Fibroblast of lung (primary cell): ENCODE results near the gene TMTC2. TPM values are rescaled to one million over a fixed set of nuclear protein-coding genes. Genes with fewer than 3 reads are reported as not detected.

Source experiments
- DNase-seq, 2 donors: peaks; one replicate each; pipeline versions ENCODE4 v3.0.0 to v3.0.0-alpha.2; 2010; ENCODE audit warnings: low read depth in 2 of 2
- H2AFZ ChIP-seq: 2 replicates; pipeline ENCODE4 v1.5.1; 2012; ENCODE audit warnings: low read length, control low read depth, inconsistent platforms
- H3K27ac ChIP-seq: 2 replicates; pipeline ENCODE4 v1.5.1; 2011; ENCODE audit warnings: low read length, control low read depth; ENCODE audit not compliant: insufficient read depth
- H3K27me3 ChIP-seq: 2 replicates; pipeline ENCODE4 v1.5.1; 2011; ENCODE audit warnings: mild to moderate bottlenecking, low read length; ENCODE audit not compliant: control insufficient read depth, insufficient read depth
- H3K36me3 ChIP-seq: 2 replicates; pipeline ENCODE4 v1.5.1; 2011; ENCODE audit warnings: low read length; ENCODE audit not compliant: control insufficient read depth, insufficient read depth
- H3K4me1 ChIP-seq: 2 replicates; pipeline ENCODE4 v1.5.1; 2011; ENCODE audit warnings: low read length; ENCODE audit not compliant: control insufficient read depth, insufficient read depth; ENCODE audit errors: extremely low read depth
- H3K4me2 ChIP-seq: 2 replicates; pipeline ENCODE4 v1.5.1; 2011; ENCODE audit warnings: low read length, control low read depth; ENCODE audit not compliant: insufficient read depth; ENCODE audit errors: extremely low read depth
- H3K4me3 ChIP-seq, 4 experiments: fragments of 200-600 bp in 1 of 4; sonication (generic) in 1 of 4; replicated peaks in 1 of 4; 2 replicates each; pipeline ENCODE4 v1.5.1; 2011 to 2016; ENCODE audit warnings: low read length in 4 of 4, low read depth in 3 of 4, mild to moderate bottlenecking in 3 of 4, control low read depth in 2 of 4, inconsistent platforms in 1 of 4, mixed read lengths in 1 of 4; ENCODE audit not compliant: insufficient read depth in 1 of 4; ENCODE audit errors: control extremely low read depth in 1 of 4
- H3K79me2 ChIP-seq: 2 replicates; pipeline ENCODE4 v1.5.1; 2012; ENCODE audit warnings: mild to moderate bottlenecking, low read length, inconsistent platforms; ENCODE audit not compliant: control insufficient read depth, insufficient read depth
- H3K9ac ChIP-seq: 2 replicates; pipeline ENCODE4 v1.5.1; 2011; ENCODE audit warnings: mild to moderate bottlenecking, low read length, control low read depth; ENCODE audit not compliant: insufficient read depth
- H3K9me3 ChIP-seq: 2 replicates; pipeline ENCODE4 v1.5.1; 2012; ENCODE audit warnings: low read depth, low read length; ENCODE audit not compliant: control insufficient read depth, insufficient read depth
- H4K20me1 ChIP-seq: 2 replicates; pipeline ENCODE4 v1.5.1; 2011; ENCODE audit warnings: low read length; ENCODE audit not compliant: control insufficient read depth, insufficient read depth; ENCODE audit errors: extremely low read depth
- EZH2 ChIP-seq: IDR thresholded peaks from 2 replicates; pipeline ENCODE4 v1.5.1; 2012; ENCODE audit warnings: low read length, control low read depth, mild to moderate bottlenecking; ENCODE audit errors: missing control alignments
- polyA plus RNA-seq, 2 donors: library from polyadenylated mRNA; depleted of rRNA in 1 of 2; stranded (reverse) in 1 of 2; unstranded in 1 of 2; fragments of >200 nt; gene quantifications; 2 replicates each; pipeline ENCODE4 v1.2.1, GENCODE V29; 2011 to 2012; ENCODE audit warnings: missing spikeins in 1 of 2
- total RNA-seq: library from RNA; depleted of rRNA; stranded (reverse); fragments of >200 nt; gene quantifications from 2 replicates; pipeline ENCODE4 v1.2.1, GENCODE V29; 2014
- TF ChIP-seq, protein P1 (sequence below), 2 donors: IDR thresholded peaks in 1 of 2; conservative IDR thresholded peaks in 1 of 2; 1 replicate in 1 of 2; 2 replicates in 1 of 2; pipeline ENCODE4 v1.5.1; 2011 to 2012; ENCODE audit warnings: low read length in 2 of 2, control low read depth in 1 of 2, inconsistent platforms in 1 of 2, low read depth in 1 of 2, mild to moderate bottlenecking in 1 of 2

Gene TMTC2
- total and polyA plus RNA-seq, 2 donors (not counting 1 experiment from before 2014, with no cell fraction given): 3.5 to 9.7 TPM

DNA sequence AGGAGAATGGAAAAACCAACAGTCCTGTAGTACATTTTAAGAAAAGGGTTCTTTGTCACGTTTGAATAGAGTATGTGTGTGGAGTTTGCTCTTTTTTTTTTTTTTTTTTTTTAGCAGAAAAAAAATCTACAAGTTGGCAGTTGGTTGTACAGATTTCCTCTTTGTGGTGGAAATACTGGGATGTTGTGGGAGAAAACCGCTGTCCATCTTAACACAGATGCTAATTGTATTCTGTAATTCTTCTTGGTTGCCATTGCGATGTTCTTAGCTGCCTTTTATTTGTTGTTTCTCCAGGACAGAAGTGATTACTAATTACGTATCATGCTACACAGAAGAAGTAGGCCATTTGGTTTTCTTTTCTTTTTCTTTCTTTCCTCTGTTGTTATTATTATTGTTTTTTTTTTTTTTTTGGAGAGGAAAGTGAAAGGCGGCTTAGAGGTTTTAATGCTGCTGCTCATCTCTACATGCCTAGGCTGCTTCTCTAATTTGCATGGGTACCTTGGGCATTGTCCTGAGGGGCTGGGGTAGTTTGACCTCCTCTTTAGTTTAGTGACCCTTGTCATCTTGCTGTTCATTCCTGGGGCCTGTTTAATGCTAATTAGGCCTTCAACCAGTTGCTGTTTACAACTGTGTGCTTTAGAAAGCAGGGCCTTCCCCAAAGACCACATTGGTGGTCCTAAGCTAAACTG is 94.7 kb downstream of the TMTC2 start:
- no peaks in the 10 kb centered on the region for H3K79me2 ChIP-seq
- H3K4me3 ChIP-seq: no peak overlapping the region
- no peak overlapping the region for H2AFZ ChIP-seq
- H4K20me1 ChIP-seq: no peaks in the 10 kb centered on the region
- H3K36me3 ChIP-seq: no peaks in the 10 kb centered on the region
- H3K27me3 ChIP-seq: no peaks in the 10 kb centered on the region
- DNase-seq: peak in 1 of 2 donors; percentile 55
- H3K9ac ChIP-seq: no peak overlapping the region
- H3K27ac ChIP-seq: no peak overlapping the region
- no peaks in the 10 kb centered on the region for H3K4me1 ChIP-seq
- no peak overlapping the region for H3K4me2 ChIP-seq
- no peaks in the 10 kb centered on the region for H3K9me3 ChIP-seq
- no peak for TF ChIP-seq EZH2
- TF ChIP-seq, protein P1, sequence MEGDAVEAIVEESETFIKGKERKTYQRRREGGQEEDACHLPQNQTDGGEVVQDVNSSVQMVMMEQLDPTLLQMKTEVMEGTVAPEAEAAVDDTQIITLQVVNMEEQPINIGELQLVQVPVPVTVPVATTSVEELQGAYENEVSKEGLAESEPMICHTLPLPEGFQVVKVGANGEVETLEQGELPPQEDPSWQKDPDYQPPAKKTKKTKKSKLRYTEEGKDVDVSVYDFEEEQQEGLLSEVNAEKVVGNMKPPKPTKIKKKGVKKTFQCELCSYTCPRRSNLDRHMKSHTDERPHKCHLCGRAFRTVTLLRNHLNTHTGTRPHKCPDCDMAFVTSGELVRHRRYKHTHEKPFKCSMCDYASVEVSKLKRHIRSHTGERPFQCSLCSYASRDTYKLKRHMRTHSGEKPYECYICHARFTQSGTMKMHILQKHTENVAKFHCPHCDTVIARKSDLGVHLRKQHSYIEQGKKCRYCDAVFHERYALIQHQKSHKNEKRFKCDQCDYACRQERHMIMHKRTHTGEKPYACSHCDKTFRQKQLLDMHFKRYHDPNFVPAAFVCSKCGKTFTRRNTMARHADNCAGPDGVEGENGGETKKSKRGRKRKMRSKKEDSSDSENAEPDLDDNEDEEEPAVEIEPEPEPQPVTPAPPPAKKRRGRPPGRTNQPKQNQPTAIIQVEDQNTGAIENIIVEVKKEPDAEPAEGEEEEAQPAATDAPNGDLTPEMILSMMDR (conservative IDR thresholded peaks at IDR 0.05 in 1 of 2, IDR thresholded peaks at IDR 0.05 in 1 of 2; ENCODE audit: low read depth in 1 of 2, low read length in 2 of 2): no peak

DNA sequence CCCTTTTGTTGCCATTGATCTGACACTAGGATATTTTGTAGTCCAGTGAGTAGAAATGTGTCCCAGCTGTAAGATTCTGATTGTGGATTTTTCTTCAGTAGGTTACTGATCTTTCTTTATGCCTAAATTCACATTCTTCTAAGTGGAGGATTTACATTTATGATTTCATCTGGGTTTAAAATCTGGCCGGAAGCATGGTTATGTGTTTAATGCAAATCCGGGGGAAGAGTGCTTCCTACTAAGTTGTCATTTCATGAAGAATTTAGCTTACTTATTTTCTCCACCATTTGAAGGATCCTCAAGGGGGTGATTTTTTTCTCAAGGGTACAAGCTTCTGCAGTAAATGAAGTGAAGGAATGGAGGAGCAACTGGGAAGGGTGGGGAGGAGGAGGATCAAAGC is 96.7 kb downstream of the TMTC2 start:
- Histone ChIP-seq H3K9ac (no peak overlapping the region), H3K4me1 (no peaks in the 10 kb centered on the region), H3K36me3 (no peaks in the 10 kb centered on the region), H3K27ac (no peak overlapping the region), H3K27me3 (no peaks in the 10 kb centered on the region), H4K20me1 (no peaks in the 10 kb centered on the region), H3K79me2 (no peaks in the 10 kb centered on the region), H3K4me2 (no peak overlapping the region), H3K9me3 (no peaks in the 10 kb centered on the region), H3K4me3 (no peak overlapping the region), H2AFZ (no peak overlapping the region)
- no peak for DNase-seq
- TF ChIP-seq, protein P1 (conservative IDR thresholded peaks at IDR 0.05 in 1 of 2, IDR thresholded peaks at IDR 0.05 in 1 of 2; ENCODE audit: low read depth in 1 of 2, low read length in 2 of 2): no peak
- no peak for TF ChIP-seq EZH2

DNA sequence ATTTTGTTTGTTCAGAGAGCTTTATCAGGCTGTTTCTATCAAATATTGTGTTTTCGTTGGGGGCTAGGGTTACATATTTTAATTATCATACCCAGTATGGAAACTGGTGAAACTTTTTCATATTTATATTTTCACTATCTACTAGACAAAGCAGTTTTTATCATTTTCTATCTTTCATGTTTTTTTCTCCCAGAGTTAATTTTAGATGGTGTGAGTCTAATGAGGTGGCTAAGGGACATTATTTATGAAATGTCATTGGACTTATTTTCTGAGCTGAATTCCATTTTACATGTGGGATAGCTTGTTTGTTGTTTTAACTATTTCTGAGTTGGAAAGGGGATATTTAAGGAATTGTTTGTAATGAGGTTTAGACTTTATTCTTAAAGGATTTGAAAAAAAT is 100.3 kb downstream of the TMTC2 start:
- H3K9ac ChIP-seq: no peak overlapping the region
- no peak overlapping the region for H3K27ac ChIP-seq
- H2AFZ ChIP-seq: no peak overlapping the region
- H4K20me1 ChIP-seq: no peaks in the 10 kb centered on the region
- H3K4me2 ChIP-seq: no peak overlapping the region
- H3K4me3 ChIP-seq: no peak overlapping the region
- TF ChIP-seq, protein P1 (conservative IDR thresholded peaks at IDR 0.05 in 1 of 2, IDR thresholded peaks at IDR 0.05 in 1 of 2; ENCODE audit: low read depth in 1 of 2, low read length in 2 of 2): no peak
- TF ChIP-seq EZH2: no peak
- no peaks in the 10 kb centered on the region for H3K79me2 ChIP-seq
- H3K36me3 ChIP-seq: no peaks in the 10 kb centered on the region
- no peaks in the 10 kb centered on the region for H3K4me1 ChIP-seq
- H3K27me3 ChIP-seq: no peaks in the 10 kb centered on the region
- no peak for DNase-seq
- H3K9me3 ChIP-seq: no peaks in the 10 kb centered on the region
